Mesenteric fat pad (tissue), 1 donor: ENCODE data around the gene SRL. TPM values are rescaled to one million over a fixed set of nuclear protein-coding genes. Genes with fewer than 3 reads are reported as not detected.
"Not testable (repeated sequence)": the region's sequence is repeated elsewhere in the genome, so short reads cannot be mapped to it uniquely, and the experiment has no call there.

Experiments
- DNase-seq: peaks from one replicate; pipeline ENCODE4 v3.0.0-alpha.2; 2020; ENCODE audit warnings: low spot score
- total RNA-seq: library from RNA; stranded (reverse); fragmentation: NEBNext Ultra II Directional; extraction: Animal tissue kit (Norgen Biotek cat#: 25700); gene quantifications from one replicate; pipeline ENCODE4 v1.2.1, GENCODE V29; 2021
- donor health status: DM: yes; HTN: yes; CAD: no.

The SRL gene
- total RNA-seq, 1 donor from 2014 or later, result 0.45 TPM

GRCh38 chr16:4227040-4227332, 14.9 kb downstream of the SRL start:
- DNase-seq, result no peak

GRCh38 chr16:4226251-4227039, 15.4 kb downstream of the SRL start:
- no peak for DNase-seq

- DNase-seq, result no peak
Observed at GRCh38 chr16:4225075-4225474, 16.8 kb downstream of the SRL start.

GRCh38 chr16:4220358-4220757, 21.5 kb downstream of the SRL start:
- no peak for DNase-seq

GRCh38 chr16:4218202-4218601, 23.7 kb downstream of the SRL start:
- no peak for DNase-seq

GRCh38 chr16:4217204-4218131, 24.4 kb downstream of the SRL start:
- no peak for DNase-seq

- no peak for DNase-seq
Observed at GRCh38 chr16:4216596-4216995, 25.3 kb downstream of the SRL start.

GRCh38 chr16:4215106-4215505, 26.8 kb downstream of the SRL start:
- DNase-seq, result no peak

GRCh38 chr16:4214215-4214621, 27.7 kb downstream of the SRL start:
- no peak for DNase-seq

- no peak for DNase-seq
Observed at GRCh38 chr16:4213737-4214136, 28.1 kb downstream of the SRL start.

GRCh38 chr16:4212934-4213296, 29.0 kb downstream of the SRL start:
- DNase-seq, result no peak

GRCh38 chr16:4212211-4212933, 29.5 kb downstream of the SRL start:
- DNase-seq, result no peak

- DNase-seq, result not testable (repeated sequence)
Observed at GRCh38 chr16:4211445-4212210, 30.3 kb downstream of the SRL start.

GRCh38 chr16:4209666-4210065, 32.2 kb downstream of the SRL start:
- no peak for DNase-seq

- no peak for DNase-seq
Observed at GRCh38 chr16:4208341-4208751, 33.5 kb downstream of the SRL start.

- no peak for DNase-seq
Observed at GRCh38 chr16:4207683-4208340, 34.1 kb downstream of the SRL start.

GRCh38 chr16:4207229-4207628, 34.7 kb downstream of the SRL start:
- DNase-seq, result no peak

GRCh38 chr16:4206680-4207079, 35.2 kb downstream of the SRL start:
- no peak for DNase-seq

- DNase-seq, result no peak
Observed at GRCh38 chr16:4205971-4206370, 35.9 kb downstream of the SRL start.

GRCh38 chr16:4204521-4204920, 37.4 kb downstream of the SRL start:
- no peak for DNase-seq

- DNase-seq, result no peak
Observed at GRCh38 chr16:4203748-4204147, 38.1 kb downstream of the SRL start.
